Upper lobe of right lung (tissue), 1 donor: ENCODE data around the gene TMEM221. TPM values are rescaled to one million over a fixed set of nuclear protein-coding genes. Genes with fewer than 3 reads are reported as not detected.

Experiments used
- ATAC-seq: fragments of 200-7000 bp; cut with Tn5 transposase; one replicate; pipeline ENCODE4 v1.9.1; 2020; ENCODE audit warnings: mild to moderate bottlenecking, moderate library complexity
- DNase-seq: peaks from one replicate; pipeline ENCODE4 v3.0.0-alpha.2; 2020
- H3K27ac ChIP-seq: fragments of 200-600 bp; one replicate; pipeline ENCODE4 v1.8.0; 2022
- H3K27me3 ChIP-seq: fragments of 200-600 bp; one replicate; pipeline ENCODE4 v1.8.0; 2022; ENCODE audit warnings: mild to moderate bottlenecking
- H3K36me3 ChIP-seq: fragments of 200-600 bp; one replicate; pipeline ENCODE4 v1.8.0; 2022
- H3K4me1 ChIP-seq: fragments of 200-600 bp; one replicate; pipeline ENCODE4 v1.8.0; 2022
- H3K4me3 ChIP-seq: fragments of 200-600 bp; one replicate; pipeline ENCODE4 v1.8.0; 2022; ENCODE audit warnings: mild to moderate bottlenecking
- H3K9me3 ChIP-seq: fragments of 200-600 bp; one replicate; pipeline ENCODE4 v1.8.0; 2022
- intact Hi-C: fragments of 100-400 bp; cut with DNase I; formaldehyde crosslinking; loops from one replicate; pipeline ENCODE4 v1.11.0; 2022
- total RNA-seq: library from RNA; stranded (reverse); fragmentation: NEBNext Ultra II Directional; extraction: Animal tissue kit (Norgen Biotek cat#: 25700); gene quantifications from one replicate; pipeline ENCODE4 v1.2.1, GENCODE V29; 2021
- TF ChIP-seq, protein P1 (sequence below): fragments of 200-600 bp; IDR thresholded peaks from one replicate; pipeline ENCODE4 v1.8.0; 2022; ENCODE audit warnings: antibody characterized with exemption
- donor health status: DM: no; HTN: yes; CAD: no; lungs with severe emphysema.

TMEM221 gene
- total RNA-seq, 1 donor from 2014 or later, result not detected

GRCh38 chr19:17490411-17490810, 41.9 kb upstream of the TMEM221 start:
- TF ChIP-seq, protein P1, sequence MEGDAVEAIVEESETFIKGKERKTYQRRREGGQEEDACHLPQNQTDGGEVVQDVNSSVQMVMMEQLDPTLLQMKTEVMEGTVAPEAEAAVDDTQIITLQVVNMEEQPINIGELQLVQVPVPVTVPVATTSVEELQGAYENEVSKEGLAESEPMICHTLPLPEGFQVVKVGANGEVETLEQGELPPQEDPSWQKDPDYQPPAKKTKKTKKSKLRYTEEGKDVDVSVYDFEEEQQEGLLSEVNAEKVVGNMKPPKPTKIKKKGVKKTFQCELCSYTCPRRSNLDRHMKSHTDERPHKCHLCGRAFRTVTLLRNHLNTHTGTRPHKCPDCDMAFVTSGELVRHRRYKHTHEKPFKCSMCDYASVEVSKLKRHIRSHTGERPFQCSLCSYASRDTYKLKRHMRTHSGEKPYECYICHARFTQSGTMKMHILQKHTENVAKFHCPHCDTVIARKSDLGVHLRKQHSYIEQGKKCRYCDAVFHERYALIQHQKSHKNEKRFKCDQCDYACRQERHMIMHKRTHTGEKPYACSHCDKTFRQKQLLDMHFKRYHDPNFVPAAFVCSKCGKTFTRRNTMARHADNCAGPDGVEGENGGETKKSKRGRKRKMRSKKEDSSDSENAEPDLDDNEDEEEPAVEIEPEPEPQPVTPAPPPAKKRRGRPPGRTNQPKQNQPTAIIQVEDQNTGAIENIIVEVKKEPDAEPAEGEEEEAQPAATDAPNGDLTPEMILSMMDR, result no peak
- Histone ChIP-seq H3K27me3 (no peaks in the 10 kb centered on the region), H3K36me3 (no peaks in the 10 kb centered on the region), H3K9me3 (no peaks in the 10 kb centered on the region), H3K27ac (no peak overlapping the region), H3K4me1 (peaks cover 18% of the 10 kb centered on the region), H3K4me3 (no peak overlapping the region)
- ATAC-seq (no peak), DNase-seq (no peak)
- intact Hi-C loops, result no loop called here

DNA sequence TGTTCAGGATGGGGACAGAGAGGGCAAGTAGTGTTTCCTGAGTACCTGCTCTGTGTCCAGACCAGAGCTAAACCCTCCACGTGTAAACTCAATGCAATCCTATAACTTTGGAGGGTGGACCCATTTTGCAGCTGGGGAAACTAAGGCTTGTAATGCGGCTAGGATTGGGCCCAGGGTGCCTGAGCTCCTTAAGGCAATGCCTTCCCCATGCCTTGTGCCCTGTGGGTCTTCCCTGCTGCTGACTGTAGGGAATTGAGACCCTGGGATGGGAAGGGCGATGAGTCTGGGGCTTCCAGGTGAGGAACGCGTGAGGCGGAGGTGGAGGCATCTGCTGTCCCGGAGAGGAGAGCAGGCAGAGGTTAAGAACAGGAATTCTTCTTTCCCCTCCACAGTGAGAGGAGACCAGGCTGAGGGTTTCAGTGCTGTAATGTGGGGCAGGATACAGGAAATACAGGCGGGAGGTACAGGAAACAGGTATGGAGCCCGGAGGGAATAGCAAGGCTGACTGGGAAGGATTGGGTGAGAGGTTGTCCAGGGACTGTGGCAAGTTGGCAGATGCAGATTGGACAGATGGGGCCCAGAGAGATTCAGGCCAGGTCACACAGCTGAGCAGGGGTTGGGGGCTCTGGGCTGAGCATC, 41.0 kb upstream of the TMEM221 start:
- no peak overlapping the region for H3K4me3 ChIP-seq
- DNase-seq (no peak), ATAC-seq (no peak)
- peaks cover 18% of the 10 kb centered on the region for H3K4me1 ChIP-seq
- H3K27ac ChIP-seq, result peak overlapping the region; percentile 13
- no peaks in the 10 kb centered on the region for H3K9me3 ChIP-seq
- TF ChIP-seq, protein P1, result no peak
- intact Hi-C loops, result no loop called here
- H3K36me3 ChIP-seq, result no peaks in the 10 kb centered on the region
- no peaks in the 10 kb centered on the region for H3K27me3 ChIP-seq

- TF ChIP-seq, protein P1, result peak; percentile 33
- peak; percentile 95 for DNase-seq
- intact Hi-C loops, result no loop called here
- Histone ChIP-seq H3K27me3 (no peaks in the 10 kb centered on the region), H3K27ac (peak overlapping the region; percentile 17), H3K36me3 (no peaks in the 10 kb centered on the region), H3K9me3 (no peaks in the 10 kb centered on the region), H3K4me1 (peaks cover 18% of the 10 kb centered on the region), H3K4me3 (peak overlapping the region; percentile 28)
- peak; percentile 98 for ATAC-seq
Observed at GRCh38 chr19:17488593-17489391, 40.3 kb upstream of the TMEM221 start.

- Histone ChIP-seq H3K27me3 (no peaks in the 10 kb centered on the region), H3K36me3 (no peaks in the 10 kb centered on the region), H3K9me3 (no peaks in the 10 kb centered on the region), H3K27ac (peak overlapping the region; percentile 17), H3K4me1 (peaks cover 18% of the 10 kb centered on the region), H3K4me3 (no peak overlapping the region)
- TF ChIP-seq, protein P1, result no peak
- DNase-seq, result no peak
- ATAC-seq, result no peak
- intact Hi-C loops, result no loop called here
Observed at GRCh38 chr19:17487284-17488121, 39.0 kb upstream of the TMEM221 start.

- H3K27me3 ChIP-seq, result no peaks in the 10 kb centered on the region
- no peak overlapping the region for H3K27ac ChIP-seq
- no peak for DNase-seq
- no peaks in the 10 kb centered on the region for H3K9me3 ChIP-seq
- peaks cover 18% of the 10 kb centered on the region for H3K4me1 ChIP-seq
- TF ChIP-seq, protein P1, result no peak
- no peak for ATAC-seq
- intact Hi-C loops, result no loop called here
- H3K36me3 ChIP-seq, result no peaks in the 10 kb centered on the region
- no peak overlapping the region for H3K4me3 ChIP-seq
Observed at GRCh38 chr19:17486545-17487240, 38.2 kb upstream of the TMEM221 start.
